Left ventricle myocardium superior (tissue), 1 donor: ENCODE data around the gene C4orf36. TPM values are rescaled to one million over a fixed set of nuclear protein-coding genes. Genes with fewer than 3 reads are reported as not detected.

Experiments used
- ATAC-seq: fragments of 200-7000 bp; cut with Tn5 transposase; one replicate; pipeline ENCODE4 v1.9.1; 2020; ENCODE audit warnings: mild to moderate bottlenecking, moderate library complexity
- DNase-seq: peaks from one replicate; pipeline ENCODE4 v3.0.0-alpha.2; 2020
- intact Hi-C: fragments of 100-400 bp; cut with micrococcal nuclease; formaldehyde crosslinking; loops from one replicate; pipeline ENCODE4 v1.11.0; 2022
- long read RNA-seq: library from polyadenylated mRNA; unstranded; transcript quantifications from one replicate; pipeline ENCODE4 v2.0.0, GENCODE V29; 2021
- total RNA-seq: library from RNA; stranded (reverse); fragmentation: NEBNext Ultra II Directional; extraction: Animal tissue kit (Norgen Biotek cat#: 25700); gene quantifications from one replicate; pipeline ENCODE4 v1.2.1, GENCODE V29; 2021
- donor health status: DM: no; HTN: yes; CAD: no; lungs with severe emphysema.

The C4orf36 gene
- 1.1 TPM for total RNA-seq
- long read RNA-seq, result 0 reads

- intact Hi-C loops, result no loop called here
- DNase-seq (peak; percentile 71), ATAC-seq (peak; percentile 87)
Measured at GRCh38 chr4:86891762-86892635, at the start of gene C4orf36. TSS of gene C4orf36 (minus strand) at chr4:86892422. CDS start at chr4:86891520, 902 bp downstream.

DNA sequence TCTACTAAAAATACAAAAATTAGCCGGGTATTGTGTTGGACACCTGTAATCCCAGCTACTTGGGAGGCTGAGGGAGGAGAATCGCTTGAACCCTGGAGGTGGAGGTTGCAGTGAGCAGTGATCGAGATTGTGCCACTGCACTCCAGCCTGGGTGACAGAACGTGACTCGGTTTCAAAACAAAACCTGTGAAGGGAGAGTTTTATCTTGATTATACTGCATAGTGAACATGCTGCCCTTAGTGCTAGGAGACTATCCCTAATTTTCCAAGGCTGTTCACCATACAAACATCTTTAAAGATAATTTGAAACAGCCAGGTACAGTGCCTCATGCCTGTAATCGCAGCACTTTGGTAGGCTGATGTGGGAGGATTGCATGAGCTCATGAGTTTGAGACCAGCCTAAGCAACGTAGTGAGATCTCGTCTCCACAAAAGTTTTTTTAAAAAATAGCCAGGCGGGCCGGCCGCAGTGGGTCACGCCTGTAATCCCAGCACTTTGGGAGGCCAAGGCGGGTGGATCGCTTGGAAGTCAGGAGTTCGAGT, 48.8 kb upstream of the C4orf36 start:
- DNase-seq, result no peak
- intact Hi-C loops, result no loop called here
- ATAC-seq, result no peak

GRCh38 chr4:86939729-86940575, 47.7 kb upstream of the C4orf36 start:
- DNase-seq, result no peak
- no peak for ATAC-seq
- intact Hi-C loops, result loop anchor here (5.0 kb wide), 1 partner anchor 67 kb away; no protein-coding TSS in a partner anchor

- no peak for ATAC-seq
- no peak for DNase-seq
- intact Hi-C loops, result loop anchor here (5.0 kb wide), 1 partner anchor 68 kb away; no protein-coding TSS in a partner anchor
Measured at GRCh38 chr4:86938771-86939520, 46.7 kb upstream of the C4orf36 start.

GRCh38 chr4:86935853-86936733, 43.9 kb upstream of the C4orf36 start:
- DNase-seq, result peak; percentile 60
- intact Hi-C loops, result loop anchor here (5.0 kb wide), 1 partner anchor 71 kb away; no protein-coding TSS in a partner anchor
- ATAC-seq, result peak; percentile 47

GRCh38 chr4:86935566-86935852, 43.3 kb upstream of the C4orf36 start:
- intact Hi-C loops, result loop anchor here (5.0 kb wide), 1 partner anchor 72 kb away; no protein-coding TSS in a partner anchor
- ATAC-seq, result peak; percentile 10
- no peak for DNase-seq

- DNase-seq (peak; percentile 96), ATAC-seq (peak; percentile 94)
- intact Hi-C loops, result loop anchor here (5.0 kb wide), 2 partner anchors 72 to 157 kb away; no protein-coding TSS in a partner anchor
Measured at GRCh38 chr4:86934771-86935565, 42.7 kb upstream of the C4orf36 start, which contains the start of gene AFF1. TSS of gene AFF1 (plus strand) at chr4:86935011. CDS start at chr4:86948534, 13,523 bp downstream.

- intact Hi-C loops, result loop anchor here (5.0 kb wide), 1 partner anchor 158 kb away; no protein-coding TSS in a partner anchor
- DNase-seq (no peak), ATAC-seq (peak; percentile 1)
Measured at GRCh38 chr4:86934147-86934770, 42.0 kb upstream of the C4orf36 start.

GRCh38 chr4:86928400-86929255, 36.4 kb upstream of the C4orf36 start:
- DNase-seq (no peak), ATAC-seq (no peak)
- intact Hi-C loops, result no loop called here

DNA sequence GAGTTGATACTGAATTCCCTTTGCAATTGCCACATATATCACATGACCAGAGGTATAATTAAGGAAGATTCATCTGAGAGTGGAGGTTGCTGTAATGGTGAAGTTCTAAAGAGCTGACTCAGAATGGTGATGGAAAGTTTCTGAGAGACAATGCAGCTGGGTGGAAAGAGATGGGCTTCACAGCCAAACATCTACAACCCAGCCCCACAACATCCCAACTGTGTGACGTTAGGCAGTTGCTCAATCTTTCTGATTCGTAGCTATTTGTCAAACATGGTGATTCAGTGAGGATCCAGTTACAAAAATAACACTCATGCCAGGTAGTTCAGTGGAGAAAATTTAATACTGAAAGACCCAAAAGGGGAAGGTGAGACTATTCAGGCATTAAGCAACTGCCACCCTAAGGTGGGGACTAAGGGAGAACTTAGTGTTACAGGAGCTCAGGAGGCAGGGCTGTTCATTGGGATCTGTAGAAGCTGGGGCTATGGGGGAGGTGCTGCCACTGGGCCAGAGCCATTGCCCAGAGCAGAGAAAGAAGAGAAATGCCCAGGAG, 35.7 kb upstream of the C4orf36 start:
- DNase-seq, result no peak
- ATAC-seq, result peak; percentile 79
- intact Hi-C loops, result no loop called here

GRCh38 chr4:86926435-86927086, 34.3 kb upstream of the C4orf36 start:
- intact Hi-C loops, result no loop called here
- ATAC-seq (no peak), DNase-seq (no peak)

DNA sequence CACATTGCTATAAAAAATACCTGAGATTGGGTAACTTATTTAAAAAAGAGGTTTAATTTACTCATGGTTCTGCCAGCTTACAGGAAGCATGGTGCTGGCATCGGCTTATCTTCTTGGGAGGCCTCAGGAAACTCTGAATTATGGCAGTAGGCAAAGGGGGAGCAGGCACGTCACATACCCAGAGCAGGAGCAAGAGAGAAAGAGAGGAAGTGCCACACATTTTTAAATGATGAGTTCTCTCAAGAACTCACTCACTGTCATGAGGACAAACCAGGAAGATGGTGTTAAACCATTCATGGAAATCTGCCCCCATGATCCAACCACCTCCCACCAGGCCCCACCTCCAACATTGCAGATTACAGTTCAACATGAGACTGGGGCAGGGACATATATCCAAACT, 32.6 kb upstream of the C4orf36 start:
- DNase-seq, result no peak
- intact Hi-C loops, result loop anchor here (5.0 kb wide), 1 partner anchor 307 kb away; no protein-coding TSS in a partner anchor
- ATAC-seq, result no peak

DNA sequence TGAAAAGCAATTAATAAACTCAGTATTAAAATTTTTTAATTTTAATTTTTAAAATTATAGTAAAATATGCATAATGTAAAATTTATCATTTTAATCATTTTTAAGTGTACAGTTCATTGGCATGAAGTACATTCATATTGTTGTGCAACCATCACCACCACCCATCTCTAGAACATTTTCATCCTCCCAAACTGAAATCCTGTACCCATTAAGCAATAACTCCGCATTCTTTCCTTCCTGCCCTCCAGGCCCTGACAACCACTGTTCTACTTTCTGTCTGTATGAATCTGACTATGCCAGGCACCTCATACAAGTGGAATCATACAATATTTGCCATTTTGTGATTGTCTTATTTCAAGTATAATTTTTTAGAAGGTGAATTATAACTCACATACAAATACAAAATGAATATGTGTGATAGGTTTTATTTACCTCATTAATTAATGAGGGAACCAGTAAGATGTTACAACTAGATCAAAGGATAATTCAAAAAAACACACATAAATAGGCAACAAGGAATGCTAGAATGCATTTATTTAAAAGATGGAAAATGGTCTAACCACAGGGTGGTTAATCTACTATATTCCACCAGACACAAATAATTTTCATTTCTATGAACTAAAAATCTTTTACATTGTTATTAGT, 29.5 kb upstream of the C4orf36 start:
- peak; percentile 34 for ATAC-seq
- intact Hi-C loops, result loop anchor here (5.0 kb wide), 1 partner anchor 311 kb away; no protein-coding TSS in a partner anchor
- no peak for DNase-seq

DNA sequence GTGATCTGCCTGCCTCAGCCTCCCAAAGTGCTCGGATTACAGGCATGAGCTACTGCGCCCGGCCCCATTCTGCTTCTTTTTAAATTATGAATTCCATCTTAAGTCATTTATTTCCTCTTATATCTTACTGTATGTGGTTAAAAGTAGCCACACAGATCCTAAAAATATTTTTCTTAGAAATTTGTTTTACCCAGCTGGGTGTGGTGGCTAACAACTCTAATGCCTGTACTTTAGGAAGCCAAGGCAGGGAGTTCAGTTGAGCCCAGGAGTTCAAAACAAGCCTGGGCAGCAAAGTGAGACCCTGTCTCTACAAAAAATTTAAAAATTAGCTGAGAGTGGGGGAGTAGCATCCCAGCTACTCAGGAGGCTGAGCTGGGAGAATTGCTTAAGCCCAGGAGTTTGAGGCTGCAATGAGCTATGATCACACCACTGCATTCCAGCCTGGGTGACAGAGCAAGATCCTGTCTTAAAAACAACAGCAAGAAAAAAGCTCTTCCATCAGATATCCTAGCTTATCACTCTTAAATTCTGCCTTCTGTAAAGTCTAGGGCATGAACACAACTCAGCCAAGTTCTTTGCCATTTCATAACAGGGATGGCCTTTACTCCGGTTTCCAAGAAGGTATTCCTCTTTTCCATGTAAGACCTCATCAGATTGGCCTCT, 27.5 kb upstream of the C4orf36 start:
- ATAC-seq (no peak), DNase-seq (no peak)
- intact Hi-C loops, result loop anchor here (5.0 kb wide), 1 partner anchor 313 kb away; no protein-coding TSS in a partner anchor
